ENCODE results near the gene ITPR2.

Gene ITPR2

DNA sequence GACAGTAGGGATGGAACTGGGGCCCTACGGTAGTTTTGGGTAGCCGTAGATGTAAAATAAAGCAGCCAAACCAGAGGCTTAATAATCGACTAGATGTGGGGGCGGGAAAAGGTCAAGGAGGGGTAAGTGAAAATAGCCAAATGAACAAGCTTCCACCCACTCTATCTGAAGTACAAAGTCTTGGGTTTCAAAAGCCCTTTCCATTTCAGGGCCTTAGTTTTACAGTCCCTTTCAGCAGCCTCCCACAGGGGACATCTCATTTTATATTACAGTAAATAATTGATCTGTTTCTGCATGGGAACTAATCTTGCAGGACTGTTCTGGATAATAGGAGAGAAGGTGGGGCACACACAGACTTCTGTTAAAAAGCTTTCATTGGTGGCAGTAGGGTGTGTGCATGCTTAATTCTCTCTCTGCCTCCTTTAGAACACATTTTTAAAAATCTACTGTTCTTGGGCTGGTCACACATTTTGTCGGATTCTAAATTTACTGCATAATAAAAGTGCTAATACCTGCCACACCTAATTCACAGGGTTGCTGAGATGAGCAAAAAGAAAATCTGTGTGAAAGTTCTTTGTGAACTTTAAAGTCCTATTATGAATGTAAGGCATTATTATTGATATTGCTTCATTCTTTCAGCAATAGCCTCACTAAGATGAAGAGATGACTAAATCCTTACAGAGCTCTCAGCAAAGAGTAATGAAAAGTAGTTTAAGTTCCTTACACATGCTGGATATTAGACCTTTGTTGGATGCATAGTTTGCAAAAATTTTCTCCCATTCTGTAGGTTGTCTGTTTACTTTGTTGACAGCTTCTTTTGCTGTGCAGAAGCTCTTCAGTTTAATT is 104.6 kb downstream of the ITPR2 start:
- no peaks in the 10 kb centered on the region for H3K36me3 ChIP-seq
- intact Hi-C loops (cut with DNase I; ENCODE audit: low total_unique reads), result no loop called here
- H3K4me1 ChIP-seq, result peaks cover 0 to 13% (median 4%) of the 10 kb centered on the region in 4 donors
- TF ChIP-seq, protein P1, sequence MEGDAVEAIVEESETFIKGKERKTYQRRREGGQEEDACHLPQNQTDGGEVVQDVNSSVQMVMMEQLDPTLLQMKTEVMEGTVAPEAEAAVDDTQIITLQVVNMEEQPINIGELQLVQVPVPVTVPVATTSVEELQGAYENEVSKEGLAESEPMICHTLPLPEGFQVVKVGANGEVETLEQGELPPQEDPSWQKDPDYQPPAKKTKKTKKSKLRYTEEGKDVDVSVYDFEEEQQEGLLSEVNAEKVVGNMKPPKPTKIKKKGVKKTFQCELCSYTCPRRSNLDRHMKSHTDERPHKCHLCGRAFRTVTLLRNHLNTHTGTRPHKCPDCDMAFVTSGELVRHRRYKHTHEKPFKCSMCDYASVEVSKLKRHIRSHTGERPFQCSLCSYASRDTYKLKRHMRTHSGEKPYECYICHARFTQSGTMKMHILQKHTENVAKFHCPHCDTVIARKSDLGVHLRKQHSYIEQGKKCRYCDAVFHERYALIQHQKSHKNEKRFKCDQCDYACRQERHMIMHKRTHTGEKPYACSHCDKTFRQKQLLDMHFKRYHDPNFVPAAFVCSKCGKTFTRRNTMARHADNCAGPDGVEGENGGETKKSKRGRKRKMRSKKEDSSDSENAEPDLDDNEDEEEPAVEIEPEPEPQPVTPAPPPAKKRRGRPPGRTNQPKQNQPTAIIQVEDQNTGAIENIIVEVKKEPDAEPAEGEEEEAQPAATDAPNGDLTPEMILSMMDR (IDR thresholded peaks at IDR 0.05), result no peak
- no peak overlapping the region for H3K4me3 ChIP-seq
- no peaks in the 10 kb centered on the region for H3K9me3 ChIP-seq
- H3K27me3 ChIP-seq, result no peaks in the 10 kb centered on the region
- H3K27ac ChIP-seq, result no peak overlapping the region
- no peak for DNase-seq

DNA sequence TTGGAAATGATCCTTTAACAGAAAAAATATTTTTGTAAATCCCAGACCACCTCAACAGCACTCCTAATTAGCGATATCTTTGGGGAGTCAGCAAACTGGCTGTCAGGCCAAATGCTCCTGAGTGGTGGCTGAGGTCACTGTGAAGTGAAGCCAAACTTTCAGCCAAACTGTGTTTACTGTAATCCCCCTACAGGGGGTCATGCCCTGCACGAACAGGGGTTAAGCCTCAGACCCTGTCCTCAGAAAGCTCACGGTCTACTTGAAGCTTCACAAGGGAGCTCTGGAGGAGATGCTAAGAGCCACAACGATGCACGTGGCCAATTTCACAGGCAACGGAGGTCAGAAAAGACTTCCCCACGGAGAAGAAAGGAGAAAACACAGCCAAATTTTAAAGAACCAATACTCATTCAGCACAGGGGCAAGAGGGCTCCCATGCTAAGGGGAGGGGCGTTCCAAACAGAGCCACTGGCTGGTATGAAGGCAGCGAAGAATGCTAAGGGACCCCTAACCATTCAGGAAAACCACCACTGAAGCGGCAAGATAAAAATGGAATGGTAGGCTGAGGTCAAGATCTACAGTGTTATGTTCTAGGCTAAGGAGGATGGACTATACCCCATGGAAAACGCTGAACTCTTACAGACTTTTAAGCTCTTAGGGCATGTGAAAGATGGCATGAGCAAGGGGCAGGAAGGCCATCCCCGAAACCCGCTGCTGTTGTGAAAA is 105.4 kb downstream of the ITPR2 start:
- H3K36me3 ChIP-seq, result no peaks in the 10 kb centered on the region
- no peaks in the 10 kb centered on the region for H3K9me3 ChIP-seq
- TF ChIP-seq, protein P1 (IDR thresholded peaks at IDR 0.05), result no peak
- no peak overlapping the region for H3K27ac ChIP-seq
- H3K4me1 ChIP-seq, result peaks cover 0 to 14% (median 10%) of the 10 kb centered on the region in 4 donors
- intact Hi-C loops (cut with DNase I; ENCODE audit: low total_unique reads), result no loop called here
- H3K27me3 ChIP-seq, result no peaks in the 10 kb centered on the region
- H3K4me3 ChIP-seq, result no peak overlapping the region
- DNase-seq, result no peak

DNA sequence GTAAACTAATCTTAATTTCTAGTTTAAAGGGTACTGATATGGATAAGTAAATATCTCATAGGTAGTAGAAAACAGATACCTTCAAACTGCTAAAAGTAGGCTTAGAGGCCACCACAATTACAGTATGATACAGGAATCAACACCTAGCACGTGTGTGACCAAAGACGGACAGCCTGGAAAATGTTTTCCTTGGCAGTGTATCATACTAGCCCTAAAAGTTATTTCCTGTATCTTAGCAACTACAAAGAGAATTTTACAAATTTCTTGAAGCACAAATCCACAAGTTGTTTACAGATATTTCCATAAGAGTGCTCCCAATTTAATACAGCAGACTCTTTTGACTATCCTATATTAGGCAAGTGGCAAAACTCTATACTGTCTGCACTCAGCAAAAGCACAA is 106.0 kb downstream of the ITPR2 start:
- Histone ChIP-seq H3K4me3 (no peak overlapping the region), H3K27me3 (no peaks in the 10 kb centered on the region), H3K36me3 (no peaks in the 10 kb centered on the region), H3K9me3 (no peaks in the 10 kb centered on the region), H3K27ac (no peak overlapping the region), H3K4me1 (peaks cover 0 to 20% (median 10%) of the 10 kb centered on the region in 4 donors)
- intact Hi-C loops (cut with DNase I; ENCODE audit: low total_unique reads), result no loop called here
- TF ChIP-seq, protein P1 (IDR thresholded peaks at IDR 0.05), result no peak
- DNase-seq, result no peak

DNA sequence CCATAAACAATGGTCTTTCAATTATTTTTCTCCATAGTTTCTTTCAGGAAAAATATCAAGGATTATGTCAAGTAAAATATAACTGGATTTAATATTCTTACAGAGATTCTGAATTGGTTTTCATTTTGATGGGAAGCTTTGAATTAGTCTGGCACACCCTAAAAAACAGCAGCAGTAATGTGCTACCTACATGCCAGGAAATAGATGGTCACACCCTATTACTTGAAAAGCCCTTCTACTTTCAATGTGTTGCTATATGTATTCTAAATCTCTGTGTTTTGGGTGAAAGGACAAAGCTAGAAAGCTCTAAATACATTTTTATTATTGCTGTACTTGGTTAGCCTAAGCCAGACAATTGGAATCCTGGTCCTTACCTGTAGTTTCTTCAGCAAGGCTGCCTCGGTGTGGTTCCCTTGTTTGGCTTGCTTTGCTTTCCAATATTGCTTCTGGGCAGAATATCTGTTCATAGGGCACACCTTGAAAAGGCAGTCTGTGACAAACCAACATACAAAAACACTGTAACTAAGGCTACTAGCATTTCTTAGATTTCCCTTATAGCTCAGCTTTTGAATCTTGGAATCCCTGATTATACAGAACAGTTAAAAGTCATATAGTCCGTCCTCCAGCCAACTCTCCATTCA is 107.6 kb downstream of the ITPR2 start:
- no peak for DNase-seq
- Histone ChIP-seq H3K4me3 (no peak overlapping the region), H3K36me3 (no peaks in the 10 kb centered on the region), H3K9me3 (no peaks in the 10 kb centered on the region), H3K4me1 (peaks cover 0 to 24% (median 10%) of the 10 kb centered on the region in 4 donors), H3K27me3 (no peaks in the 10 kb centered on the region), H3K27ac (no peak overlapping the region)
- TF ChIP-seq, protein P1 (IDR thresholded peaks at IDR 0.05), result no peak
- intact Hi-C loops (cut with DNase I; ENCODE audit: low total_unique reads), result no loop called here

DNA sequence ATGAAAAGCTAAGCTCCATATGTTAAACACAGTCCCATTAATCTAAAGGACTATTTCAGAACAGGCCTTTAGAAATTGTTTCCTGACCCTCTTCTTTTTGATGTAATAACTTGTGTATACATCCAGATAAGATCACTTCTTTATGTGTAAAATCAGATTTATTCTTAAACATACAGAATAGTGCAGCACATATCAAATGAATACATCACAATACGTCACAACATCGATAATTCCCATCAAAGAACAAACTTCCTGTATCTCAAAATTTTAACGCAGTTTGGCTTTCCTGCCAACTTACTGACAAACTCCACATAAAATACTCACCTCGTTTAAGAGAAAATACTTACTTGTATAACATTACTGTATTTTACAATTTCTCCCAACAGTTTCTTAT is 108.7 kb downstream of the ITPR2 start:
- intact Hi-C loops (cut with DNase I; ENCODE audit: low total_unique reads), result no loop called here
- H3K36me3 ChIP-seq, result no peaks in the 10 kb centered on the region
- no peaks in the 10 kb centered on the region for H3K9me3 ChIP-seq
- peaks cover 0 to 24% (median 10%) of the 10 kb centered on the region in 4 donors for H3K4me1 ChIP-seq
- TF ChIP-seq, protein P1 (IDR thresholded peaks at IDR 0.05), result no peak
- H3K27me3 ChIP-seq, result no peaks in the 10 kb centered on the region
- H3K27ac ChIP-seq, result peak overlapping the region; percentile 10 to 24
- DNase-seq, result no peak
- H3K4me3 ChIP-seq, result no peak overlapping the region

Measured in tibial artery (tissue), 4 donors.